ENCODE measurements around the gene CD3D. TPM values are rescaled to one million over a fixed set of nuclear protein-coding genes. Genes with fewer than 3 reads are reported as not detected.
"Not testable (repeated sequence)": the region's sequence is repeated elsewhere in the genome, so short reads cannot be mapped to it uniquely, and the experiment has no call there.

Gene CD3D
- total RNA-seq, 3 donors from 2014 or later = 412 to 451 (median 427) TPM

- H3K27me3 Mint-ChIP-seq (ENCODE audit: low read depth) = no peaks in the 10 kb centered on the region
- peaks cover 72% of the 10 kb centered on the region for H3K4me1 Mint-ChIP-seq (ENCODE audit: low read depth)
- peaks cover 21% of the 10 kb centered on the region for H3K36me3 Mint-ChIP-seq (ENCODE audit: insufficient read depth)
- DNase-seq (no peak), ATAC-seq (no peak)
- H3K4me3 Mint-ChIP-seq = no peak overlapping the region
- H3K9me3 Mint-ChIP-seq = no peaks in the 10 kb centered on the region
Observed at GRCh38 chr11:118320515-118320914, 22.0 kb downstream of the CD3D start.

GRCh38 chr11:118319337-118319707, 23.2 kb downstream of the CD3D start:
- no peaks in the 10 kb centered on the region for H3K27me3 Mint-ChIP-seq (ENCODE audit: low read depth)
- H3K4me1 Mint-ChIP-seq (ENCODE audit: low read depth) = peaks cover 79% of the 10 kb centered on the region
- DNase-seq (no peak), ATAC-seq (no peak)
- no peaks in the 10 kb centered on the region for H3K9me3 Mint-ChIP-seq
- no peak overlapping the region for H3K4me3 Mint-ChIP-seq
- H3K36me3 Mint-ChIP-seq (ENCODE audit: insufficient read depth) = peaks cover 27% of the 10 kb centered on the region

- Mint-ChIP-seq H3K27me3 (ENCODE audit: low read depth) (no peaks in the 10 kb centered on the region), H3K9me3 (no peaks in the 10 kb centered on the region), H3K4me3 (no peak overlapping the region), H3K4me1 (ENCODE audit: low read depth) (peaks cover 82% of the 10 kb centered on the region), H3K36me3 (ENCODE audit: insufficient read depth) (peaks cover 30% of the 10 kb centered on the region)
- ATAC-seq (no peak), DNase-seq (no peak)
Observed at GRCh38 chr11:118318581-118319336, 23.7 kb downstream of the CD3D start.

- Mint-ChIP-seq H3K9me3 (no peaks in the 10 kb centered on the region), H3K36me3 (ENCODE audit: insufficient read depth) (peaks cover 28% of the 10 kb centered on the region), H3K4me1 (ENCODE audit: low read depth) (peaks cover 81% of the 10 kb centered on the region), H3K27me3 (ENCODE audit: low read depth) (no peaks in the 10 kb centered on the region), H3K4me3 (no peak overlapping the region)
- DNase-seq (no peak), ATAC-seq (no peak)
Observed at GRCh38 chr11:118318124-118318523, 24.4 kb downstream of the CD3D start.

GRCh38 chr11:118314988-118315411, 27.5 kb downstream of the CD3D start:
- Mint-ChIP-seq H3K27me3 (ENCODE audit: low read depth) (no peaks in the 10 kb centered on the region), H3K36me3 (ENCODE audit: insufficient read depth) (peaks cover 46% of the 10 kb centered on the region), H3K4me1 (ENCODE audit: low read depth) (peaks cover 89% of the 10 kb centered on the region), H3K9me3 (no peaks in the 10 kb centered on the region), H3K4me3 (no peak overlapping the region)
- ATAC-seq = no peak
- DNase-seq = no peak

GRCh38 chr11:118313242-118313641, 29.3 kb downstream of the CD3D start:
- ATAC-seq (no peak), DNase-seq (no peak)
- Mint-ChIP-seq H3K4me1 (ENCODE audit: low read depth) (peaks cover 87% of the 10 kb centered on the region), H3K9me3 (no peaks in the 10 kb centered on the region), H3K36me3 (ENCODE audit: insufficient read depth) (peaks cover 61% of the 10 kb centered on the region), H3K4me3 (no peak overlapping the region), H3K27me3 (ENCODE audit: low read depth) (no peaks in the 10 kb centered on the region)

GRCh38 chr11:118312328-118312727, 30.2 kb downstream of the CD3D start:
- H3K36me3 Mint-ChIP-seq (ENCODE audit: insufficient read depth) = peaks cover 68% of the 10 kb centered on the region
- DNase-seq = no peak
- no peak overlapping the region for H3K4me3 Mint-ChIP-seq
- no peaks in the 10 kb centered on the region for H3K9me3 Mint-ChIP-seq
- H3K27me3 Mint-ChIP-seq (ENCODE audit: low read depth) = no peaks in the 10 kb centered on the region
- ATAC-seq = no peak
- peaks cover 91% of the 10 kb centered on the region for H3K4me1 Mint-ChIP-seq (ENCODE audit: low read depth)

GRCh38 chr11:118311518-118311917, 31.0 kb downstream of the CD3D start:
- H3K9me3 Mint-ChIP-seq = no peaks in the 10 kb centered on the region
- no peak overlapping the region for H3K4me3 Mint-ChIP-seq
- no peaks in the 10 kb centered on the region for H3K27me3 Mint-ChIP-seq (ENCODE audit: low read depth)
- H3K4me1 Mint-ChIP-seq (ENCODE audit: low read depth) = peaks cover 91% of the 10 kb centered on the region
- ATAC-seq (no peak), DNase-seq (no peak)
- H3K36me3 Mint-ChIP-seq (ENCODE audit: insufficient read depth) = peaks cover 70% of the 10 kb centered on the region

GRCh38 chr11:118310781-118311485, 31.6 kb downstream of the CD3D start:
- peaks cover 72% of the 10 kb centered on the region for H3K36me3 Mint-ChIP-seq (ENCODE audit: insufficient read depth)
- no peaks in the 10 kb centered on the region for H3K27me3 Mint-ChIP-seq (ENCODE audit: low read depth)
- H3K4me1 Mint-ChIP-seq (ENCODE audit: low read depth) = peaks cover 89% of the 10 kb centered on the region
- H3K9me3 Mint-ChIP-seq = no peaks in the 10 kb centered on the region
- no peak for ATAC-seq
- H3K4me3 Mint-ChIP-seq = no peak overlapping the region
- no peak for DNase-seq

GRCh38 chr11:118310271-118310670, 32.2 kb downstream of the CD3D start:
- Mint-ChIP-seq H3K36me3 (ENCODE audit: insufficient read depth) (peaks cover 70% of the 10 kb centered on the region), H3K4me3 (no peak overlapping the region), H3K9me3 (no peaks in the 10 kb centered on the region), H3K27me3 (ENCODE audit: low read depth) (no peaks in the 10 kb centered on the region), H3K4me1 (ENCODE audit: low read depth) (peaks cover 85% of the 10 kb centered on the region)
- ATAC-seq (no peak), DNase-seq (no peak)

GRCh38 chr11:118308995-118309528, 33.4 kb downstream of the CD3D start:
- H3K27me3 Mint-ChIP-seq (ENCODE audit: low read depth); DNase-seq; H3K9me3 Mint-ChIP-seq: not testable (repeated sequence)
- H3K4me3 Mint-ChIP-seq = peak overlapping the region; percentile 23
- ATAC-seq = peak; percentile 15 to 20
- peaks cover 65% of the 10 kb centered on the region for H3K36me3 Mint-ChIP-seq (ENCODE audit: insufficient read depth)
- peaks cover 82% of the 10 kb centered on the region for H3K4me1 Mint-ChIP-seq (ENCODE audit: low read depth)

- peaks cover 81% of the 10 kb centered on the region for H3K4me1 Mint-ChIP-seq (ENCODE audit: low read depth)
- peaks cover 52% of the 10 kb centered on the region for H3K36me3 Mint-ChIP-seq (ENCODE audit: insufficient read depth)
- H3K4me3 Mint-ChIP-seq = peak overlapping the region; percentile 100
- ATAC-seq (peak; percentile 10 to 17), DNase-seq (peak; percentile 50)
- no peaks in the 10 kb centered on the region for H3K9me3 Mint-ChIP-seq
- no peaks in the 10 kb centered on the region for H3K27me3 Mint-ChIP-seq (ENCODE audit: low read depth)
Observed at GRCh38 chr11:118306556-118306955, 35.9 kb downstream of the CD3D start.

GRCh38 chr11:118305726-118306125, 36.8 kb downstream of the CD3D start:
- H3K36me3 Mint-ChIP-seq (ENCODE audit: insufficient read depth) = peaks cover 45% of the 10 kb centered on the region
- no peaks in the 10 kb centered on the region for H3K27me3 Mint-ChIP-seq (ENCODE audit: low read depth)
- H3K9me3 Mint-ChIP-seq = no peaks in the 10 kb centered on the region
- H3K4me3 Mint-ChIP-seq = peak overlapping the region; percentile 100
- DNase-seq (no peak), ATAC-seq (no peak)
- H3K4me1 Mint-ChIP-seq (ENCODE audit: low read depth) = peaks cover 78% of the 10 kb centered on the region

GRCh38 chr11:118304568-118305248, 37.8 kb downstream of the CD3D start, which contains the start of gene CD3E:
Gene CD3E, plus strand, starts transcription at chr11:118304730. Its CDS starts 223 bp downstream, at chr11:118304953.
- Mint-ChIP-seq H3K4me1 (ENCODE audit: low read depth) (peaks cover 70% of the 10 kb centered on the region), H3K4me3 (peak within 1 kb of the TSS; percentile 100), H3K27me3 (ENCODE audit: low read depth) (no peaks in the 10 kb centered on the region), H3K36me3 (ENCODE audit: insufficient read depth) (peaks cover 38% of the 10 kb centered on the region), H3K9me3 (no peaks in the 10 kb centered on the region)
- DNase-seq = peak; percentile 51
- ATAC-seq = peak; percentile 77 to 80
